ENCODE data around the gene CDC45.

CDC45 gene

GRCh38 chr22:19514831-19515565, 35.3 kb downstream of the CDC45 start:
- Mint-ChIP-seq H3K27ac (no peak overlapping the region), H3K4me3 (no peak overlapping the region)

GRCh38 chr22:19515654-19516377, 36.1 kb downstream of the CDC45 start:
- Mint-ChIP-seq H3K4me1 (peaks cover 6% of the 10 kb centered on the region), H3K36me3 (ENCODE audit: low read depth) (peaks cover 43% of the 10 kb centered on the region), H3K4me3 (no peak overlapping the region), H3K9me3 (peaks cover 7% of the 10 kb centered on the region), H3K27me3 (ENCODE audit: low read depth, poor library complexity) (peaks cover 4% of the 10 kb centered on the region), H3K27ac (no peak overlapping the region)
- no peak for DNase-seq
- no peak for TF ChIP-seq CTCF (IDR thresholded peaks at IDR 0.05)

More at GRCh38 chr22:19514831-19515565, 35.3 kb downstream of the CDC45 start:
- peaks cover 3% of the 10 kb centered on the region for H3K27me3 Mint-ChIP-seq (ENCODE audit: low read depth, poor library complexity)
- H3K36me3 Mint-ChIP-seq (ENCODE audit: low read depth) = peaks cover 39% of the 10 kb centered on the region
- no peak for TF ChIP-seq CTCF (IDR thresholded peaks at IDR 0.05)
- no peak for DNase-seq
- H3K9me3 Mint-ChIP-seq = peaks cover 7% of the 10 kb centered on the region
- H3K4me1 Mint-ChIP-seq = peaks cover 6% of the 10 kb centered on the region

- Mint-ChIP-seq H3K9me3 (peaks cover 7% of the 10 kb centered on the region), H3K4me3 (no peak overlapping the region), H3K27me3 (ENCODE audit: low read depth, poor library complexity) (peaks cover 10% of the 10 kb centered on the region), H3K27ac (no peak overlapping the region), H3K36me3 (ENCODE audit: low read depth) (peaks cover 45% of the 10 kb centered on the region), H3K4me1 (peaks cover 6% of the 10 kb centered on the region)
- DNase-seq = no peak
- no peak for TF ChIP-seq CTCF (IDR thresholded peaks at IDR 0.05)
These were observed 36.9 kb downstream of the CDC45 start for GRCh38 chr22:19516378-19517170.

DNA sequence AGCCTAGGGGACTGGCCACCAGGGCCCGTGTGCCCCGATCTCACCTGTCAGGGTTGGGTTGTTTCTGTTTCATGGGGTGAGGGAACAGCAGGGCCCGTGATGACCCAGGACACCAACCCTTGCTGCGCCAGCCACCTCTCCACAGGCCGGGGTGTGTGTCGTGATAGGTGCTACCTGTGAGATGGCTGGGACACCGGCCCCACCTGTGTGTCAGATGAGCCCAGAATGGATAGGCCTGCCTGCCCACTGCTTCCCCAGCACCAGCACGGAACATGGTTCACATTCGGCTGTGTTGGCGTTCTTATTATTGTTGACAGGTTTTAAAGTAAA, 37.4 kb downstream of the CDC45 start:
- peaks cover 40% of the 10 kb centered on the region for H3K36me3 Mint-ChIP-seq (ENCODE audit: low read depth)
- DNase-seq = no peak
- peaks cover 6% of the 10 kb centered on the region for H3K4me1 Mint-ChIP-seq
- no peak overlapping the region for H3K4me3 Mint-ChIP-seq
- H3K27ac Mint-ChIP-seq = no peak overlapping the region
- H3K27me3 Mint-ChIP-seq (ENCODE audit: low read depth, poor library complexity) = peaks cover 15% of the 10 kb centered on the region
- peaks cover 7% of the 10 kb centered on the region for H3K9me3 Mint-ChIP-seq
- no peak for TF ChIP-seq CTCF (IDR thresholded peaks at IDR 0.05)

DNA sequence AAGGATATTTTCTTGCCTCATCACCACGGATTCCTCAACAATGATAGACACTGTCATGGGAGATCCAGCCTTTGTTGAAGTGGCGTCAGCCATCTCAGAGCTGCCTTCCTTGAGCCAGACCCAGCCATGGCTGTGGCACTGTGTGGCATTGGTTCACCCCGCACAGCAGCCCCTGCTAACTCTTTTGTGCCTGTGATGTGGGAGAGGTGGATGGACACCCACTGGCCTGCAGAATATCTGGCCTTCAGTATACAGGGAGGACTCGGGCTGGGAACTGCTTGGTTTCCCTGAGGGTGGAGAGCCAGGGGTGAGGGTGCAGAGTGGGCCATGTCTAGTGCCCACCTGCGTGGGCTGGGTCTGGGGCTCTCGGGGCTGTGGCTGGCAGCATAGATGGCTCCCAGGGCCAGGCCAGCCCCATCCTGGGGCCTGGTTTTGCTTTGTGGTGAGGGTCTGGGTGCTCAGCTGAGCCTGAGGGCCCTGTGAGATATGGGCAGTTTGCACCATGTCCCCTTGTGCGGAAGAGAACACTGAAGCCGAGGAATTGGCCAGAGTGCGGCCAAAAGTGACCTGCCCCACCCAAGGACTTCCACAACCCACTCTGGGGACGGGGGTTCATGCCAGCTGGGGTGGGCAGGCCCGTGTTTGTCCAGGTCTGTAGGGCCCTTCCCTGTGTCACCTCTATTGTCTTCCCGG, 38.3 kb downstream of the CDC45 start:
- Mint-ChIP-seq H3K4me3 (no peak overlapping the region), H3K27me3 (ENCODE audit: low read depth, poor library complexity) (peaks cover 25% of the 10 kb centered on the region), H3K27ac (peak overlapping the region; percentile 93), H3K36me3 (ENCODE audit: low read depth) (peaks cover 30% of the 10 kb centered on the region), H3K4me1 (peaks cover 11% of the 10 kb centered on the region), H3K9me3 (peaks cover 7% of the 10 kb centered on the region)
- no peak for DNase-seq
- no peak for TF ChIP-seq CTCF (IDR thresholded peaks at IDR 0.05)

Measured in nephron progenitor cell (in vitro differentiated cells).